Right lung (tissue), 5 donors: ENCODE data around the gene HOXA6. TPM values are rescaled to one million over a fixed set of nuclear protein-coding genes. Genes with fewer than 3 reads are reported as not detected.
A peak's percentile ranks its signal among the peaks of the same experiment; 100 is the strongest.

ENCODE experiments used
- DNase-seq, 2 donors: peaks; one replicate each; pipeline ENCODE4 v3.0.0-alpha.2; 2013
- polyA plus RNA-seq, 5 donors: library from polyadenylated mRNA; unstranded; fragments of 120-200 nt; gene quantifications; one replicate each; pipeline versions ENCODE4 v1.2.1 to v1.2.3, GENCODE V29; 2013; ENCODE audit warnings: inconsistent platforms in 1 of 5, low replicate concordance in 1 of 5; ENCODE audit not compliant: insufficient read length in 5 of 5, insufficient read depth in 1 of 5

HOXA6 gene
- polyA plus RNA-seq, 5 donors = 10.8 to 15.6 (median 13.8) TPM

DNA sequence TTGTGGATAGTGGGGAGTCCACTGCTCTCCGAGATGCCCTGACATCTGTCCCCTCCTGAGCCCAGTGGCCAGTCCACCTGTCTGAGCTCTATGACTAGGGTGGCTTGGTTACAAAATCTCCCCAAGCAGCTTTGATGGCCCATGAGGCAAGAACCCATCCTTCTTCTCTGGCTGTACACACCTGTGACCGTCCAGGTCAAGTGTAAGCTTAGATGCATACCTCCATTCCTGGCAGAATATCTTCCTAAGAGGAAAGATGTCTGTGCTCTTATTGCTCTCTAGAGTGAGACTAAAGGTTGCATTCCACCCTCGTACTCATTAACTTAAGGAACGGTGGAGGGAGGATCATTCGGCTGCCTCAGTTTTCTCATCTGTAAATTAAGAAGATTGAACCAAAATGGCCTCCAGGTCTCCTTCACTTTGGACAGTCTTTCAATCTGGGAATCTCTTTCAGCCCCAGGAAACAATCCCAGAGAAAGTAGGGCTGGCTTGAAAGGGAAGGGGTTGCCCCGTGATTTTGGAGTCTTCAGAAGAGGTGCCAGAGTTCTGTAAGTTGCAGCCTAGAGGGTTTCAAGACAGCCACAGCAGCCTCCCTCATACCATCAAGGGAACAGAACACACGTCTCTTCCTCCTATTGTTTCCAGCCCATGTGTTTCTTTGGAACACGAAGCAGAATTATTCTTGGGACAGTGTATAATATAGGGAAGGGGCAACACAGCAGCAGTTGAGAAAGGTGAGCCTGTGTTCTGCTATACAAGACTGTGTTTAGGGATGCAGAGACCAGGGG is 22.5 kb downstream of the HOXA6 start:
- no peak for DNase-seq

DNA sequence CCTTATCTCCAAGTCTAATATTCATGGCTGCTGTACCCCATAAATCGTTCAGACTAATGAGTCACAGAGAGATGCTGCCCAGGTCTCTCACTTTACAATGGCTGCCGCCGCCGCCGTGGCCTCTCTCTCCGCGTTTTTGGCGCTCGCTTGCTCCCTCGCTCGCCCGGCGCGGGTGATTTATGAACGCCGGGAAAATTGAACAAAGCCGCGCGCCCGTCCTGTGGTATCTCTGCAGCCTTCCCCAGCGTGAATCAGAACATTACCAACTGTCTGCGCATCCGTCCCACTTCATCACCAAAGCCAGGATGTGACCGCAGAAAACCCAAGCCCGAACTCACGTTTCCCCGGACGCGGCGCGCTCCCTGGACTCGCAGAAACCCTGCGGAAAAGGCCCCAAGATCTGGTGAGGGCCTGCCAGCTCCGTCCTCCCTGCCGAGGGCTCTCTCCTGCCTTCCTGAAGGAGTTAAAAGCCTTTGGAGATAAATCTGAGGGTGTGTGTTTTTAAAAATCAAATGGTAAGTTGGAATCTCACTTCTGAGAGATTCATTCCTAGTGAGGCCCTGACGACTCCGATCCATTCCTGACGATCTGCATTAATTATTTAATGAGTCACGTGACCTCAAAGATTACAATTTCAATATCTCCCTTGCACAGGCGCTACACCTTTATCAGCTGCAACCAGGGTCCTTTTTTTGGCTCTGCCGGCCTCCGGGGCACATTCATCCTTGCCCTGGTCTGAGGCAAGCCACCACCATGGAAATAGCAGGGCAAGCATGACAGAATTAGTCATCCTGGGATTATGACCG is 23.3 kb downstream of the HOXA6 start:
- no peak for DNase-seq

DNA sequence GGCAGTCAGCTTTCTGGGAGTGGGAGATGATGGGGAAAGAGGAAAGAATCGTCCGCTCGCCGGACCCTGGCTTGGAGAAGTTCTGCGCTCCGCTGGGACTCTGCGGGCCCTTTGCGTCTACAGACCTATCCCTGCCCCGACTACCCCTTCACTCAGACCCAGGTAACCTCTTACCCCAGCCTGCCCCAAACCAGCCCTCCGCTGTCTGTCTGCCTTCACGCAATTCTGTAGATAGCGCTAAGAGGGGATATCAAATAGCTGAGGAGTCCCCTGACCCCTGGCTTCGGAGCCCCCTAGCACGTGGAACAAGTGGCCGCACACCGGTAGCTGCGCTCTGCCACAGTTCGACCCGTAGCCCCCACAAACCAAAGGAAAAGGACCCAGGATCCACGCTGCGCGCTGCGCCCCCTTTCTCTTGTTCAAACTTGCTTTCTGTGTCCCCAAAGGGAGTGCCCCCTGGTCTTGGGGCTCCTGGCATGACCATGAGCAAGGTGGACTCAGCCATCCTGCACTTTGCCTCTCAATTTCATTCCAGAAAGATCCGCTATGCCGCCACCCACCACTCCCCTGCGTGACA is 24.0 kb downstream of the HOXA6 start:
- DNase-seq = no peak

DNA sequence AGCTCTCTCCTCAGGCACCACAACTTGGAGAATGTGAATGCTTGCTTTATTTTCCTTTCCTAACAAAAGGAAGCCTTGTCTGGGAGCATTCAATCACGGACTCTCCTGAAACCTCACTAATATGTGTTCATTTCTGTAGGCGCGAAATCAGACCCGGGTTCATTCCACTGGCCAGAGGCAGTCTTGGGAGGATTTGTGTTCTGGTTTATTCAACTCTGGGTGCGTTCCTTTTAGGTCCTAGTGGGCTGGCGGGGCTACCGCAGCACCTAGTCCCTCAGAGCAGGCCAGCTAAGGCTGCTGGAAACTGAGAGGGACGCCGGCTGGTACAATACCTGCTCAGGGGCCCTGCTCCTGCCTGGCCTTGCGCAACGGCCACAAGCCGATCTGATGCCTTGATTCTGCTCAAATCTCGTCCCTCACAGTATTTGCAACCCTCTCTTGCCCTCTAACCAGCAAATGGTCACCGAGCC is 24.5 kb downstream of the HOXA6 start:
- no peak for DNase-seq

DNA sequence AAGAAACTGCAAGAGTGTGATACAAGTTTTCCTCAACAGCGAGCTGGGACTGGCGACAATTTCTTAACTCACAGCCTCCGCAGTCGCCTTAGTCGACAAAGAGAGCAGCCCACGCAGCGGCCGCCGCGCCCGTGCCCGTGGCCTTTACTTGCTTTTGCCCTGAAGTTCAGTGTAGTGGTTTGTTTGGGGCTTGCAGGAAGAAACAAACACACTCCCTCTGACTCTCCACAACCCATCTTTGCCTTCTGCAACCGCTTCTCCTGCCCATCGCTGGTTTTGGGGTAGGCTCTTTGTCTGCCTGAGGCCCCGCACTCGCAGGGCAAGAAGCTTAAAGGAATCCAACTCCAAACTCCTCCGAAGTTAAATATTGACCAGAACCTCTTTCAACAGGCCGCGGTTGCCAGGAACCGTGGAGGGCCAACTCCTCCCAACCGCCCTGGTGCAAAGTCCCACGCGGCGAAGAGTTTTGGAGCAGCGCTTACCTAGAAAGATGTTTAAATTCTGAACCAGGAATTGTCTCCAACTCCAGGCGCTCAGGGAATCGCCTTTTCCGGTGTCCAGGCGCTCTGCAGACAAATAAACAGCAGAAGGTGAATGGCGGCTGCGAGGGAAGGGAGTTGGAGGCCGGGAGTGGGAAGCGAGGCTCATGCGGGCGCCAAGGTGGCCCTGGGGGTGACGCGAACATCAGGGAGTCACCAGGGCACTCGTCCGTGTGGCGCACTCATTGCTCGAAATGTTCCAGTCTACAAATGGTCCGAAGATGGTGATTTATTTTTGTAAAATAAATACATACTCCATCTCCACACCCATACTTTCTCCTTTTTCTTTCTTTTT is 25.3 kb downstream of the HOXA6 start:
- no peak for DNase-seq

DNA sequence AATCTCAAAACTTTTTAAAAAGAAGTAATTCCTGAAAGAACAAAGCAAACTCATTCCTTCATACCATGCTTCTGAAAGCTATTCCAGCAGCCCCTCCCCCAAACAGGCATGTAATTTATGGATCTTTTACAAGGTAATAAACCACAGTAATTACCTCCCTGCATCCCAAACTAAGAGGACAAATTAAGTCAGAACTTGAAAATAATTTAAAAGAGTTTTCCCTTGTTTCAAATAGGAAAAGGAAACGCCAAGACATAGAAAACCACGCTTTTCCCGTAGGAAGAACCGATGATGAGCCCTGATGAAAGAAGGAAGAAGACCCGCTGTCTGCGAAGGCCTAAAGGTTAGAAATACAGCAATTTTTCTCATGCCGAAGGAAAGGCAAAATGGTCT is 25.9 kb downstream of the HOXA6 start:
- DNase-seq = no peak

DNA sequence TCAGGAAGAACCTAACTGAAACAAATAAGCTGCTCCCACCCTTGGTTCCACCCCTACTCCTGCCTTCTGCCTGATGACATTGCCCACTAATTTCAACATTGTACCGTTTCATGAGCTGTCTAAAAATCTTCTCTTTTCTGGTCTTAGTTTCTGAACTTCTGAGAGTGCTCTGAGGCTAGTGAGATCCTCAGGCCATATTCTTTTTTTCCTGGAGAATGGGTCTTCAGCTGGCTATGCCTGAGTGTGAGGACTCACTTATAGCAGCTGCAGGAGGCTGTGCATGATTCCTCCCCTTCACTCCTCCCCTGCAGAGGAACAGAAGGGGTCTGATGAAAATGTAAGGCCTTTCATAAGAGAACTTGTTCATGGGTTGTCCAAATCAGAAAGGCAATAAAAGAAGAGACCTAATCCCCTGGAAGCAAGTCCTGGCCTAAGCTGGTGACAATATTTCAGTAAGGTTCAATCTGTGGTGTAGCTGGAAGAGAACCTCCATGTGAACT is 28.1 kb downstream of the HOXA6 start:
- DNase-seq = no peak

DNA sequence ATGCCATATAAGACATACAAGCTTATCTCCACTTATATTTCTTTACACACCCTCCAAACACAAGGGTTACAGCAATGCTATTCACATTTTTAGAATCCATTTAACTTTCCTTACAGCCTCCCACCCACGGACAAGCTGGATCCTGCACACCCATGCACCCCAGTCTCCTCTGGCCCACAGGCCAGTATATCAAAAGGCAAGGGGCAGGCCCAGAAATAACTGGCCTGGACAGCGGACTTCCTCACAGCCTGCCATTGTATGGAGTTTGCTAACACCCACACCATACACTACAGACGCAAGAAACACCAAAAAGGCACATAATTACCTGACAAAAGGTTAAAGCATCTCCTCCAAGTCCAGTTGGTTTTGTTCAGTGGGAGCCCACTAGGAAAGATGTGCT is 29.0 kb downstream of the HOXA6 start:
- no peak for DNase-seq

DNA sequence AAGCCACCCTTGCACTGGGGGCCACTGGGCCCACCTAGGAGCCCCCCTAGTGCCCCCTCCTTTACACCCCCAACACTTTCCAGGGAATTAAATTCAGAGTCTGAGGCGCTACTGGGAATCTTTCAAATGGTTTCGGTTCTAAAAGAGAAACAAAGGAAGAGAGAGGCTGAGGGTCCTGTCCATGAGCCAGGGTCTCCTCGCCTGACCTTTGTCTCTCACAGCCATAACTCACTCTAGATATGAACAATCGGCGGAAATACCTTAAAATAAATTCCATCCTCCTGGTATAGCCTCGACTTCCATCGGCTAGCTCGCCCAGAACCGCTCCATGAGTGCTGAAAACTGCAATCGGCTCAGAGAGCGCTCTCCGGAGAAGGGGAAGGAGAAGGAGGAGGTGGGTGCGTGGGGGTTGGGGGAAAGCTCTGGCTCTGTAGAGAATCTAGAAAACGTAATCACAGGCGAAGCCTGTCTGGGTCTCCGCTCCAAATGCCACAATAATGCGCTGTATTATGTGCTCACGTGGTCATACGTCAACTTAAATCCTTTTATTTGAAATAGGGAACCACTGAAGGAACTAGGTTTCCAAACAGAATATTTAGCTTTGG is 29.6 kb downstream of the HOXA6 start:
- DNase-seq = peak in 1 of 2 donors; percentile 51

DNA sequence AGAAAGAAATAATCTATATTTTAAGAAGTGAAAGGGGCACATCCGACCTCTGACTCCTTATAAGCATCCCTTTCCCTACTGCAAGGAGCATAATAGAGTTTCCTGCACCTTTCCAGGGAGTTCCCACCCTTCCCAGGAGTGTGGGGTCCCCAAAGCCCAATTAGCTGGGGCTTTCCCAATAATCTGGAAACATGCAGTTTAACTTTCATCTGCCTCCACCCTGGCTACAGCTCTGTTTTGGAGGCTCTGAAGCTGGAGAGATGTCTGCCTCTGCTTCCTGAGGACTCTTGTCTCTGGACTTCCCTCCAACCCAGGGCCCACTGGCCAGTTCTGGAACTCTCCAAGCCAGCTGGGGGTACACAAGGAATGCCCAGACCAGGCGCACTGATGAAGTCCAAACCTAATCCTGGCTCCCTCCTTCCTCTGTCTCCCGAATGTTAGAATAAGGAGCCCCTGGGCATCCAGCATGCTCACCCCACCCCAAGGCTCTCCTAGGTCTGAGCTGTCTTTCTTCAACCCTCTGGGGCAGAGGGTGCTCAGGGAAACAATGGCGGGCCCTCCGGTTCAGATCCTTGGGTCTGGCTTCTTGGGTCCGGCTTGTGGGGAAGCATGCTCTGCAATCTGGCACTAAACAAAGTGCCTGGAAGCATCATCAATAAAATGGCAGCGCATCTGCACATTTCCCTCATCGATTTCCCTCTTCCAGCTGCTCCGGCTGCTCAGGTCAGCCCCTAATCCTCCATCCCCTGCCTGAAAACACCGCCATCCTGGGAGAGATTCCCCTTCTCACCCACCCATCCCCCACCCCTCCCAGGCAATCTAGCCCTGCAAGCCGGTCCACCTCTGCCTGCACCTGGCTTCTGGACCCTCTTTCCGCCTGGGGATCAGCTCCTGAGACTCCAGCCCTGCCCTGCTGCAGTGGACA is 30.4 kb downstream of the HOXA6 start:
- DNase-seq = peak in 1 of 2 donors; percentile 38

DNA sequence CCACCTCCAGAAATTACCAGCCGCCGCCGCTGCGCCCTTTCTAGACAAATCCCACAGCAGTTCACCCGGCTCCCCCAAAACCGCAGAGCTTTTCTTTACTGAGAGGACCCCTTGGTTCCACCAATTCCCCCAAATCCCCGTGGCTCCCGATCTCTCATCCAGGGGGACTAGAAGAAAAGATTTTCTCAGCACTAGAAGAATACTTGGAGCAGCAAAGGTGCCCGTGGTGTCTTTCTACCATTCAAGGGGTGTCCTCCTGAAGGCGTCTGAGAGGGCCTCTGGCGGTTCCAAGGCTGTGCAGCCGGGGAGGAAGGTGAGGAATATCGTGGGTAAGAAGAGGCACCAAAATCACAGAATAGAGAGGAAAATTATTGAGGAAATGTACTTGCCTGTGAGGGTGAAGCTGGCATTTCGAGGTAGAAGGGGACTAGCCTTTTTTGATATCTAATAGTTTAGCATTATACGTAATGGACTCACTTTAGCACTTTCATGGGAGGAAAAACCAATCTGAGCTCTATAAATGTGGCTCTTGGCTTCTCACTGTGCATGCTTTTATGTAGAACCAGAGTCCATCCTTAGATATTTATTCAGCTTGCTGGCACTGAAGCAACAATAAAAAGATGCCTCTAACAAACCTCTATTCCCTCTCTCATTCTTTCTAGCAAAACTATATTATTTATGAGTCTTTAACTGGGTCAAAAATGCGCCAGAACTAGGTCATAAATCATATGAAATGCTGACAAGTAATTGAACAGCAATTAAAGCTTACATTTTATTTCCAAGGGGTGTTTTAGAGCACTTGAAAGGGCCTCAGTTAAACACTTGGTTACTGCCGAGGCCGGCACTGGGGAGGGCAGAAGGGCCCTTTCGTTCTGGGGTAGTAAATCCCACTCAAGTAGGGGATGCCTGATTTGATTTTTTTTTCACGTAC is 31.3 kb downstream of the HOXA6 start:
- DNase-seq = peak in 1 of 2 donors; percentile 45

DNA sequence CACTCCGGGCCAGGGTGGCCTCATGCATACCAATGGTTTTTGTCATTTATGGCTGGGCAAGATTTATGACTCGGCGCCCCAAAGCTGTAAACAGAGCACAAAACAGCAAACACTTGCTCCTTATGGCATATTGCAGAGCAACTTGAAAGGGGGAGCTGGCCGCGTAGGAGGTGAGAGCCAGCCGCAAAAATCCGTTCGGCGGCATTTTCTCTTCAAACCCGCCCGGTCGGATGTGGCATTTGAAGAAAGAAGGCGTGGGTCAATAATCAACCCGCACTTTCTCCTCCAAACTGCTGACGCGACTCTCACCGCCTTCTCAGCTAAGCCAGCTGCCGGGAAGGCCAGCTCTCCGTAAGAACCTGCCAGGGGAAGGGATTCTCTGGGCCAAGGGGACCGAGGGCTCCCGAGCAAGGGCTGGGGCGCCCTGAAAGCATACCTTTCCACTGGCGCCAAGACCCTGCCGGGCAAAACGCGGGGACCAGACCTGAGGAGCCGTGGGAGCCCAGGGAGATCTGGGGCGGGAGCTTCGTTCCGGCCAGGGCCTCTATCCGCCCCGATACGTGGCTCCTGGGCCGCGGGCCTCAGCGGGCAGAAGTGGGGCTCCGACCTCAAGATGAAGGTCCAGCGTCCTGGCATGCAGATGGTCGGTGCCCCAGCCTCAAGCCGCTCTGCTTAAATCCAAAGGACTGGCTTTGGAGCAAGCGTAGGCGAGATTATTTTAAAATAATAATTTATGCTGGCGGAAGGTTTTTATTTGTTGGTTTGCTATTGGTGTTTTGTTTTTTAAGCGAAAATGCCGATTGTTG is 32.1 kb downstream of the HOXA6 start:
- DNase-seq = no peak

DNA sequence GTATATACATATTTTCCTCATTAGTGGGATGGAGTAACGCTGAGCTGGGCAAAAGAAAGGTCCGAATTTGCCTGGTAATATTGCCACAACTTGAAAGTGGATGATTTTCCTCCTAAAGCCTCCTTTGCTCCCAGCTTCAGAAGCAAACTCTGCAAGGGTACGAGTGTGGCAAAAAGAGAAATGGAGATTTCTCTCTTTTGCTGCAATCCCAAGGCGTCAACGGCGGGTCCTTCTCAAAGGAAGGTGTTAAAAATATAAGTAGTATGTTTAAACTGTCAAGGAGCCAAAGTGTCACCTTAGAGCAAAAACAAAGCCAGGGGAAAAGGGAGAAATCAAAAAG is 32.7 kb downstream of the HOXA6 start:
- no peak for DNase-seq

DNA sequence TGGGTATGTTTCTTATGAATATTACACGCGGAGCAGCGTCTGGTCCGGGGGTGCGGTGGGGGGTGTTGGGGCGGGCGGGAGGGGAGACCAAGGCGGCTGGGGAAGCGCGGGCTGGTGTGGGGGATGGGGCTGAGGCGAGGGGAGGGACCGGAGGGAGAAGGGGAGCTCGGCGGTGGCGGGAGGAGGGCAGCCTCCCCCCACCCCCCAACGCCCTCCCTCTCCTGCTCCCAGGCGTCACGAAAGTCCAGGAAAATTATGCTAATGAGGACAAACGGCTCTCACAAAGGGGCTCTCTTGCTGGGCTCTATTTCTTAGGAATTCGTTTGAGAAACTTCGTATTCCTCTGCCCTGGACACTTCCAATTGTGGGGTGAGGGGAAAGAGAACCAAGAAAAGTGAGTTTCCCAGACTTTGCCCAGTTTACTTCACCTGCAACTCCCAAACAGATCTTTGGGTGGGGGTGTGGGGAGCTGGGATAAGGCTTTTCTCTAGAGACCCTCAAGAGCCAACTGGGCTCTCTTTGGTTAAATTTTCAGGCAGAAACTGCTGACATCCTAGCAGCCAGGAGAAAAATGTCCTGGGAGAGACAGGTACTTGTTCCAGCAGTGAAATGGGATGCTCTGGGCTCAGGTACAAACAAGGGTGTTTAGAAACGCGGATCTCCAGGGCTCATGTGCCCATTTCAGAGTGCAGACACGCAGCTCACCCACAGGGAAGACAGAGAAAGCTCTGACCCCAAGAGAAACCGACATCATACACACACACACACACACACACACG is 33.4 kb downstream of the HOXA6 start:
- DNase-seq = no peak

DNA sequence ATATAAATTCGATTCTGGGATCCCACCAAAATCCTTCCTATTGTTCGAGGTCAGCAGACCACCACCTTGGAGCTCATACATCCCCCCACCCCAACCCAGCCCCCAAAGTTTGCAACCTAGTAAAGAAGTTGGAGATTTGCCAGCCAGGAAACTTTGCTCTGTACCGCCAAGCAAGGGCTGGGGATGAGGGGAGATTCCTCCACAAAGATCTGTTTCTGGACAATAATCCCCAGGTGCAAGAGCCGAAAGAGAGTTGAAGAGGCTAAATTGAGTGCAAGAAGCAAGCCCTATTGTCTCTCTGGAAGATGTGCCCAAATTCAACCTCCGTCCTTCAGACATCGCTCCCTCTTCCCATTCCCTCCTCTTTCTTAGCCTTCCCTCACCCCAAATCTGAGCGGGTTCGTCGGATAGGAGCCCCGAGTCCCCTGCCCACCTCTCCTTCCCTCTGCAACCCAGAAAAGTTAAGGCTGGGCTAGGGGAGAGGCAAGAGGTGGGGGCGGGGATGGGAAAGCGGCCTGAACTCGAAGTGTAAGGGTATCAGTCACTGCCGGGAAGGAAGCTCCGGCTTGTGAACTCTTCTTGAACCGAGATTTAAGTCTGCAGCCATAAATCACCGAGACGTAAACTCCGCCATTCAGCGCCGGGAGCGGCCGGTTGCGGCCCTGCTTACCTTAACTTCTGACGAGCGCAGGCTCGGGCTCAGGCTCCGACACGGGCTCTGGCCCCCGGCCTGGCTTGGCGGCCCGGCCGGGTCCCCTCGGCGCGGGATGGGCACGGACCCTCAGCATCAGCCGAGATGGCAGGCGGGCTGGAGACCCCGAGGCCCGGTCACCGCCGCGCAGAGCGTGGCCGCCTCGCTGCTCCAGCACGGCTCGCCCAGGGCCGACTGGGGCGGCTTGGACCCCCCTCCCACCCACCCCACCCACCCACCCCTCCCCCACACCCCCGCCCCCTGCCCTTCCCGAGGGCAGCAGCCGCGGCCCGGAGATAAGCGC is 34.3 kb downstream of the HOXA6 start:
- no peak for DNase-seq

DNA sequence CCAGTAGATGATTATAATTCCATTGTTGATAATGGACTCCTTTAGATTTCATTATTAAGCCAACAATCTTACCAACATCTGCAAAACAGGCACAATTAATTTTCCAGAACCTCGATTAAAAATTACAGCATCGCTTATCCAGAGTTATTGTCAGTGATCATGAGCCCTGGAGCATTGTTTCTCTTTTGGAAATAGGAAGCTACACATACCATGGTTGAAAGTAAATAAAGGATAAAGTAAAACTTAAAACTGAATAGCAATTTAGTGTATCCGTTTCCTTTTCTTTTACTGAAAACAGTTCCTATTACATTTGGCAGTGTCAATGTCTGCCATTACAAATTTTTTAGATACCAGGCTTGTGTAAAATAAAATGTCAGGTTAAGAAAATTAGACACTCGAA is 35.2 kb downstream of the HOXA6 start:
- no peak for DNase-seq
